Measurements from ENCODE around the gene VSTM4. TPM values are rescaled to one million over a fixed set of nuclear protein-coding genes. Genes with fewer than 3 reads are reported as not detected.

The VSTM4 gene
- total and polyA plus RNA-seq, 9 of the 15 experiments (the other 6 are each of a cell fraction or from before 2014, with no cell fraction given): 1.0 to 7.9 (median 3.0) TPM

DNA sequence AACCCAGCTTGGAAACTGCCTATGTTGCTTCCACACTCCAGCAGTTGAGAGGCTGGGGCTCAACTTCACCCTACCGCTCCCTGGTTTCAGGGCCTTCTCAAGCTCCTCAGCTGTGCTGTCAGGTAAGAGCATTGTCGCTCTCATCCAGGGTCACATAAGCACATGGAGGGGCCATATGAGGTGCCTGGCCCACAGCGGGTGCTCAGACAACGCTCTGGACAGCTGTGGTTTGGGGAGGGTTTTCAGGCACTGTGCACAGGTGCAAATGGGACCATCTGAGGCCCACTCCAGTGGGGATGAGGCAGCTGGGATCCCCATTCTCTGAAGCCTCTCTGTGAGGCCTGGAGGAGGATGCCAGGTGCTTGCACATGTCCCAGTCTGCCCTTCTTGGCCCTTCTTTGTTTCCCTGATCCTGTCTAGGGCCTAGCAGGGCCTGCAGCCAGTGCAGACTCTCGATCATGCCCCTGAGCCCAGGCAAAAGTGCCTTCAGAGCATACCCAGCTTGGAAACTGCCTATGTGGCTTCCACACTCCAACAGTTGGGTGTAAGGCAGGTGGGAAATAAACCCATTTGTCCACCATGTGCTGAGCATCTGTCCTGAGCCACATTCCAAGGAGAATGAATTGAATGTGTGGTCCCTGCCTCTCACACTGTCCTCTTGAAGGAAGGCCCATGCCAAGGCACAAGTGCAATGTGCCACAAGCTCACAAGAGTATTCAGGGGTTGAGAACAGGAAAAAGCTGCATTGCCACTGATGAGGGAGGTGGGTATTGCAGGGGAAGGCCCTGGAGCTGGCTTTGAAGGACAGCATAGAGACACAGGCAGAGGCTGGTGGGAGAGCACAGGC lies 40.3 kb downstream of the VSTM4 start:
- no peak overlapping the region for H3K9ac ChIP-seq (ENCODE audit: insufficient read depth in 1 of 2, low read depth in 2 of 2, low read length in 2 of 2)
- no peaks in the 10 kb centered on the region for H3K9me3 ChIP-seq (replicated peaks; ENCODE audit: control insufficient read depth, insufficient read depth, low read depth, low read length)
- TF ChIP-seq, protein P1, sequence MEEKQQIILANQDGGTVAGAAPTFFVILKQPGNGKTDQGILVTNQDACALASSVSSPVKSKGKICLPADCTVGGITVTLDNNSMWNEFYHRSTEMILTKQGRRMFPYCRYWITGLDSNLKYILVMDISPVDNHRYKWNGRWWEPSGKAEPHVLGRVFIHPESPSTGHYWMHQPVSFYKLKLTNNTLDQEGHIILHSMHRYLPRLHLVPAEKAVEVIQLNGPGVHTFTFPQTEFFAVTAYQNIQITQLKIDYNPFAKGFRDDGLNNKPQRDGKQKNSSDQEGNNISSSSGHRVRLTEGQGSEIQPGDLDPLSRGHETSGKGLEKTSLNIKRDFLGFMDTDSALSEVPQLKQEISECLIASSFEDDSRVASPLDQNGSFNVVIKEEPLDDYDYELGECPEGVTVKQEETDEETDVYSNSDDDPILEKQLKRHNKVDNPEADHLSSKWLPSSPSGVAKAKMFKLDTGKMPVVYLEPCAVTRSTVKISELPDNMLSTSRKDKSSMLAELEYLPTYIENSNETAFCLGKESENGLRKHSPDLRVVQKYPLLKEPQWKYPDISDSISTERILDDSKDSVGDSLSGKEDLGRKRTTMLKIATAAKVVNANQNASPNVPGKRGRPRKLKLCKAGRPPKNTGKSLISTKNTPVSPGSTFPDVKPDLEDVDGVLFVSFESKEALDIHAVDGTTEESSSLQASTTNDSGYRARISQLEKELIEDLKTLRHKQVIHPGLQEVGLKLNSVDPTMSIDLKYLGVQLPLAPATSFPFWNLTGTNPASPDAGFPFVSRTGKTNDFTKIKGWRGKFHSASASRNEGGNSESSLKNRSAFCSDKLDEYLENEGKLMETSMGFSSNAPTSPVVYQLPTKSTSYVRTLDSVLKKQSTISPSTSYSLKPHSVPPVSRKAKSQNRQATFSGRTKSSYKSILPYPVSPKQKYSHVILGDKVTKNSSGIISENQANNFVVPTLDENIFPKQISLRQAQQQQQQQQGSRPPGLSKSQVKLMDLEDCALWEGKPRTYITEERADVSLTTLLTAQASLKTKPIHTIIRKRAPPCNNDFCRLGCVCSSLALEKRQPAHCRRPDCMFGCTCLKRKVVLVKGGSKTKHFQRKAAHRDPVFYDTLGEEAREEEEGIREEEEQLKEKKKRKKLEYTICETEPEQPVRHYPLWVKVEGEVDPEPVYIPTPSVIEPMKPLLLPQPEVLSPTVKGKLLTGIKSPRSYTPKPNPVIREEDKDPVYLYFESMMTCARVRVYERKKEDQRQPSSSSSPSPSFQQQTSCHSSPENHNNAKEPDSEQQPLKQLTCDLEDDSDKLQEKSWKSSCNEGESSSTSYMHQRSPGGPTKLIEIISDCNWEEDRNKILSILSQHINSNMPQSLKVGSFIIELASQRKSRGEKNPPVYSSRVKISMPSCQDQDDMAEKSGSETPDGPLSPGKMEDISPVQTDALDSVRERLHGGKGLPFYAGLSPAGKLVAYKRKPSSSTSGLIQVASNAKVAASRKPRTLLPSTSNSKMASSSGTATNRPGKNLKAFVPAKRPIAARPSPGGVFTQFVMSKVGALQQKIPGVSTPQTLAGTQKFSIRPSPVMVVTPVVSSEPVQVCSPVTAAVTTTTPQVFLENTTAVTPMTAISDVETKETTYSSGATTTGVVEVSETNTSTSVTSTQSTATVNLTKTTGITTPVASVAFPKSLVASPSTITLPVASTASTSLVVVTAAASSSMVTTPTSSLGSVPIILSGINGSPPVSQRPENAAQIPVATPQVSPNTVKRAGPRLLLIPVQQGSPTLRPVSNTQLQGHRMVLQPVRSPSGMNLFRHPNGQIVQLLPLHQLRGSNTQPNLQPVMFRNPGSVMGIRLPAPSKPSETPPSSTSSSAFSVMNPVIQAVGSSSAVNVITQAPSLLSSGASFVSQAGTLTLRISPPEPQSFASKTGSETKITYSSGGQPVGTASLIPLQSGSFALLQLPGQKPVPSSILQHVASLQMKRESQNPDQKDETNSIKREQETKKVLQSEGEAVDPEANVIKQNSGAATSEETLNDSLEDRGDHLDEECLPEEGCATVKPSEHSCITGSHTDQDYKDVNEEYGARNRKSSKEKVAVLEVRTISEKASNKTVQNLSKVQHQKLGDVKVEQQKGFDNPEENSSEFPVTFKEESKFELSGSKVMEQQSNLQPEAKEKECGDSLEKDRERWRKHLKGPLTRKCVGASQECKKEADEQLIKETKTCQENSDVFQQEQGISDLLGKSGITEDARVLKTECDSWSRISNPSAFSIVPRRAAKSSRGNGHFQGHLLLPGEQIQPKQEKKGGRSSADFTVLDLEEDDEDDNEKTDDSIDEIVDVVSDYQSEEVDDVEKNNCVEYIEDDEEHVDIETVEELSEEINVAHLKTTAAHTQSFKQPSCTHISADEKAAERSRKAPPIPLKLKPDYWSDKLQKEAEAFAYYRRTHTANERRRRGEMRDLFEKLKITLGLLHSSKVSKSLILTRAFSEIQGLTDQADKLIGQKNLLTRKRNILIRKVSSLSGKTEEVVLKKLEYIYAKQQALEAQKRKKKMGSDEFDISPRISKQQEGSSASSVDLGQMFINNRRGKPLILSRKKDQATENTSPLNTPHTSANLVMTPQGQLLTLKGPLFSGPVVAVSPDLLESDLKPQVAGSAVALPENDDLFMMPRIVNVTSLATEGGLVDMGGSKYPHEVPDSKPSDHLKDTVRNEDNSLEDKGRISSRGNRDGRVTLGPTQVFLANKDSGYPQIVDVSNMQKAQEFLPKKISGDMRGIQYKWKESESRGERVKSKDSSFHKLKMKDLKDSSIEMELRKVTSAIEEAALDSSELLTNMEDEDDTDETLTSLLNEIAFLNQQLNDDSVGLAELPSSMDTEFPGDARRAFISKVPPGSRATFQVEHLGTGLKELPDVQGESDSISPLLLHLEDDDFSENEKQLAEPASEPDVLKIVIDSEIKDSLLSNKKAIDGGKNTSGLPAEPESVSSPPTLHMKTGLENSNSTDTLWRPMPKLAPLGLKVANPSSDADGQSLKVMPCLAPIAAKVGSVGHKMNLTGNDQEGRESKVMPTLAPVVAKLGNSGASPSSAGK (IDR thresholded peaks at IDR 0.05): no peak
- TF ChIP-seq SAFB2 (IDR thresholded peaks at IDR 0.05; ENCODE audit: borderline replicate concordance, low read depth, low read length, severe bottlenecking) (no peak), CAMTA2 (CRISPR knock-in tag; conservative IDR thresholded peaks at IDR 0.05) (no peak)
- peaks cover 0 to 9% of the 10 kb centered on the region in 2 experiments; a peak in 2 of 5 replicates for H3K4me1 ChIP-seq (replicated peaks in 1 of 2; ENCODE audit: control insufficient read depth in 2 of 2, insufficient read depth in 2 of 2, low read length in 2 of 2)
- no peak for DNase-seq (ENCODE audit: extremely low read depth in 1 of 4, low spot score in 3 of 4)
- no TSS peak for BruUV-seq (replicated peaks)
- ChIA-PET POLR2A (interaction anchor here (0.9 kb wide), 1 partner anchor 49 kb away, joined by 3 read pairs; no protein-coding TSS in a partner anchor), CTCF (ENCODE audit: low intra/inter-chr PET ratio) (no interaction called here)
- no peaks in the 10 kb centered on the region for H3K9me1 ChIP-seq (ENCODE audit: control insufficient read depth, insufficient read depth, low read length)
- ATAC-seq: no peak
- H4K20me1 ChIP-seq (replicated peaks; ENCODE audit: control insufficient read depth, insufficient read depth, low read length): peaks cover 3% of the 10 kb centered on the region; the same call in 1 of the 2 replicates
- H3K27ac ChIP-seq (ENCODE audit: extremely low read depth, low read depth, low read length): no peak overlapping the region
- no peak overlapping the region for H3K4me2 ChIP-seq (ENCODE audit: insufficient read depth, low read length)
- H3K36me3 ChIP-seq (ENCODE audit: control insufficient read depth, insufficient read depth, low read length): peaks cover 4% of the 10 kb centered on the region; the same call in 1 of the 3 replicates
- no peak overlapping the region for H3K4me3 ChIP-seq
- H2AFZ ChIP-seq (ENCODE audit: low read depth, low read length): no peak overlapping the region
- FAIRE-seq: no peak
- H3K79me2 ChIP-seq (ENCODE audit: control insufficient read depth, insufficient read depth, low read length): no peaks in the 10 kb centered on the region
- intact Hi-C loops (cut with micrococcal nuclease): no loop called here
- H3K27me3 ChIP-seq (ENCODE audit: control insufficient read depth in 2 of 2, insufficient read depth in 2 of 2, low read length in 2 of 2): no peaks in the 10 kb centered on the region
- WGBS (ENCODE audit: insufficient coverage, low coverage, missing lambda C conversion rate): 44% methylated on average over 5 of the region's 5 CpGs
- in situ Hi-C loops (cut with MboI): no loop called here
